HG03469 (cell line): ENCODE results near the gene SPAAR.
"Not testable (repeated sequence)": the region's sequence is repeated elsewhere in the genome, so short reads cannot be mapped to it uniquely, and the experiment has no call there.

Experiments
- ATAC-seq: cut with Tn5 transposase; IDR thresholded peaks from one replicate; pipeline ENCODE4 v1.9.1; 2021; ENCODE audit warnings: mild to moderate bottlenecking, moderate library complexity, moderate number of reproducible peaks; ENCODE audit not compliant: unreplicated experiment

The SPAAR gene

DNA sequence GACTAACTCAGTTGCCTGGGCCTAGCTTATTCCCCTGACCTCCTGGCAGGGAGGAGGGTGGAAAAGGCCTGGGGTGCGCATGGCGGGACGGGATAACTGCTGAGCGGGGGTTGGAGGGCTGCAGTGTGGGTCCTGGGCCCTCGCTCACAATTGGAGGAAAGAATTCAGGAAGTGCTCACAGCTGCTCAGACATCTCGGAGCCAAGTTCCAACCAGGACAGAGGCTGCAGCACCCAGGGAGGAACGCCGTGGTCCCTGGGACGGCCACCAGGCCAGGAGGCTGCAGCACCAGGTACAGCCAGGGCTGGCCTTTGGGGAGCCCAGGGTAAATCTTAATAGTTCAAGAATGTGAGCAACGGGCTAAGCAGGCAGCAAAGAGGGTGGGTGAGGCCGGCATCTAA, at the start of gene SPAAR:
Gene SPAAR (plus strand): TSS at position 217 of the 400 bp plus-strand sequence. CDS start 974 bp downstream, outside the sequence.
- ATAC-seq = no peak

- no peak for ATAC-seq
These were observed 49.3 kb upstream of the SPAAR start for GRCh38 chr9:35859990-35860339.

- ATAC-seq = no peak
These were observed 48.0 kb upstream of the SPAAR start for GRCh38 chr9:35861161-35861897.

GRCh38 chr9:35862328-35862727, 47.0 kb upstream of the SPAAR start:
- no peak for ATAC-seq

- no peak for ATAC-seq
These were observed 45.7 kb upstream of the SPAAR start for GRCh38 chr9:35863583-35863982.

DNA sequence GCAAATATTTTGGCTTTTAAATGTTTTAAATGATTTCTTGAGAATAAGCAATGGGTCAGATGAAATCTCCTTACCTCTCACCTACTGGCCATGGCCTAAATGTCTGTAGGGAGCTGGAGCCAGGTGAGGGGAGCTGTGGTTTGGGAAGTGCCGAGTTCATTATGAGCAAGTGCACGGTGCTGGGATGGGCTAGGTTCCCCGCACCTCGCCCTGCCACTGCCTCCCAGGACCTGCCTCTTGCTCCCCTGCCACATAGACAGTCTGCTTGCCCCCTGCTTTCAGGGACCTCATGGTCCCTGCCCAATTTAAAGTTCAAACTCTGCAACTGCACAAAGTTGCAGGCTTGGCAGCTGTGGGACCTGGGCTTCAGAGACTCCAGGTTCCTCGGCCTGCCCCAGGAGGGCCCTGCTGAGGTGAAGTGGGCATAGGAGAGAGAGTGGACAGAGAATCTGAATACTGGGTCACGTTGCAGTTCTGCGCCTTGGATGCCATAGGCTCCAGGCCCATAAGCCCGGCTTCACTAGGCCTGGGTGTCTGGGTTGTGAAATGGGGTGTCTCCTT, 44.5 kb upstream of the SPAAR start:
- no peak for ATAC-seq

DNA sequence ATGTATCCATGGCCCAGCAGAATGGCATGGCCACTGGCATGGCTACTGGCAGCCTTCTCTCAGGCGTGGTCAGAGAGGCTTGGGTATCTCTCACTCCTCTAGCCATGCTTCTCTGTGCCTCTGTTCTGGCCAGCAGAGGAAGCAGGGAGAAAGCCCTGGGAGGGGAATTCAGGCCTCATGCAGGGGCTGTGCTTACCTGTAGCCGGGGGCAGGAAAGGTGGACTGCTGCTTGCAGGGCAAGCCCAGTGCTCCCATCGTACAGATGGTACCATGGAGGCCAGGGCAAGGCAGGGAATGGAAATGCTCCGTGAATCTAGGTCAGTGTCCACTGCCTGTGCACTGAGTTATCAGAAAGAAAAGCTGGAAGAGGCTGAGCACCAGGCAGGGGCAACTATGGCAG, 41.8 kb upstream of the SPAAR start:
- no peak for ATAC-seq

DNA sequence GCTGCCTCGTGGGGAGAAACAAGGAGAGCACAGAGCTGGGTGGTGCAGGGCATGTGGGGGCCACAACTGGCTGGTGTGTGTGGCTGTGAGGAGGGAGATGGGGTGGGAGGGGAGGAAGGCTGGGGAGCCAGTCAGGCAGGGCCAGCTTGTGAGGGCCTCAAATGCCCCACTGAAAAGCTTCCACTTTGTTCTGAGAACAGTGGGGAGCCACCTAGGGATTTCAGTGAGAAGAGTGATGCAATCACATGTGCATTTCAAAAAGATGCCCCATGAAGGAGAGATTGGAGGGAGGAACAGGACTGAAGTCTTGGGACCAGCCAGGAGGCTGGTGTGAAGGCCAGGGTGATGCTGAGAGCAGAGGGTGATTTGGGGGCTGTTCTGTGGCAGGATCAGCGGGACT, 40.4 kb upstream of the SPAAR start:
- no peak for ATAC-seq

- ATAC-seq = no peak
These were observed 39.6 kb upstream of the SPAAR start for GRCh38 chr9:35869621-35870216.

DNA sequence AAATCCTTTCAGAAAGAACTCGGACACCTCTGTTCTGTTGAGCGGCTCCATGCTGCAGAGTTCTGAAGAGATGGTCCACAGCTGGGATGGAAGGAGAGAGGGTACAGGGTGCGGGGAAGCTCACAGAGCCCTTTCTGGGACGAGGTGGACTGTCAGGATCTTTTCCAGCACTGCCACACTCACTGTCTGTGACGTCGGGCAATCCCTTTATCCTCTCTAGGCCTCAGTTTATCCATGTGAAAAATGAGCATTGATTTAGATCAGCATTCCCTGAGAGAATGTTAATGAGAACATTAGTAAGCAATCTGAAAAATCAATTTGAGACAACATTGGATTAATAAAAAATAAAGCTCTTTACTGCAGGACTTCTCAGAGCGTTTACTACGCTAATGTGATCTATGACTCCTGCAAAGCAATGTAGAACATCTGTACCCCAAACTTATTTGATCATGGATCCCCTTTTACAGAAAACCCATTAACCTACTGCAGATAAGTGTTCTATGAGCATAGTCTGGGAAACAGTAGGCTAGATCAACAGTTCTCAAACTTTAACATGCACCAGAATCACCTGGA, 38.9 kb upstream of the SPAAR start, which contains the start of gene OR13J1:
Gene OR13J1 (minus strand): TSS at position 51 of the 573 bp plus-strand sequence. CDS start 0 bp downstream, at position 51.
- no peak for ATAC-seq

- no peak for ATAC-seq
These were observed 37.7 kb upstream of the SPAAR start for GRCh38 chr9:35871545-35871944.

GRCh38 chr9:35872505-35872904, 36.8 kb upstream of the SPAAR start:
- ATAC-seq = no peak

GRCh38 chr9:35882263-35882848, 26.9 kb upstream of the SPAAR start:
- no peak for ATAC-seq

- no peak for ATAC-seq
These were observed 26.3 kb upstream of the SPAAR start for GRCh38 chr9:35882996-35883395.

- ATAC-seq = not testable (repeated sequence)
These were observed 24.4 kb upstream of the SPAAR start for GRCh38 chr9:35884908-35885307.

DNA sequence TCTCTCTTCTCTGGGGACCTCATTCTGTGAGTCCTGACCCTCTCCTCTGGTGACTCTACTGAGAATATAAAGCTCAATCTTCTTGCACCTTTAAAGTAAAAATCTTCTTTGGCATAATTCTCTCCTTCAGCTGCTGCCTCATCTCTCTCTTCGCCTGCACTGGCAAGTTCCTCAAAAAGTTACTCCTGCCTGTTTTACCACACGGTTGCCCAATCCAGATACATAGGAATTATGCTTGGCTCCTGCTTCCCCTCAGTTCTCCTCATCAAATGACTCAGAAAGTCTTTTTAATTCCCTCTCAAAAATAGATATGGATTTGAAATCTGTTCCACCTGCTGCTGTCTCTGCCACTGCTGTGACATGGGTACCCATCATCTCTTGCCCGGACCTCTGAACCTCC, 17.6 kb upstream of the SPAAR start:
- ATAC-seq = no peak

- no peak for ATAC-seq
These were observed 17.2 kb upstream of the SPAAR start for GRCh38 chr9:35892051-35892450.

- no peak for ATAC-seq
These were observed 12.7 kb upstream of the SPAAR start for GRCh38 chr9:35896570-35896969.

DNA sequence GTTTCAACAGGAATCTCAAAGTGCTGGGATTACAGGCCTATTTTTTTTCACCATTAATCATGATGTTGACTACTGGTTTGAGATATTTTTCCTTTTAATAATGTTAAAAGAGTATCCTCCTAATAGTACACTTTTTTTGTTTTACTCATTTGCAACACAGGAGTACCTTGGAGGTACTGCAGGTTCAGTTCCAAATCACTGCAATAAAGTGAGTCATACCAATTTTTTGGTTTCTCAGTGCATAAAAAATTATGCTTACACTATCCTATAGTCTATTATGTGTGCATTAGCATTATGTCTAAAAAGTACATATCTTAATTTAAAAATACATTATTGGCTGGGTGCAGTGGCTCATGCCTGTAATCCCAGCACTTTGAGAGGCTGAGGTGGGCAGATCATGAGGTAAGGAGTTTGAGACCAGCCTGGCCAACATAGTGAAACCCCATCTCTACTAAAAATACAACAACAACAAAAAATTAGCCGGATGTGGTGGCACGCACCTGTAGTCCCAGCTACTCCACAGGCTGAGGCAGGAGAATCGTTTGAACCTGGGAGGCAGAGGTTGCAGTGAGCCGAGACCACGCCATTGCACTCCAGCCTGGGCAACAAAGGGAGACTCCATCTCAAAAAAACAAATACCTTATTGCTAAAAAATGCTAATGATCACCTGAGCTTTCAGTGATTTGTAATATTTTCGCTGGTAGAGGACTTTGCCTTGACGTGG, 11.8 kb upstream of the SPAAR start:
- not testable (repeated sequence) for ATAC-seq

- no peak for ATAC-seq
These were observed 11.0 kb upstream of the SPAAR start for GRCh38 chr9:35898337-35898736.

GRCh38 chr9:35899021-35899420, 10.3 kb upstream of the SPAAR start:
- no peak for ATAC-seq
